OCI-LY7 (cell line): ENCODE data around the gene PARD3.

ENCODE experiments used
- CTCF ChIP-seq: fragments of 200-600 bp; sonication (generic); conservative IDR thresholded peaks from 2 replicates; pipeline ENCODE4 v1.5.1; 2014; ENCODE audit warnings: mild to moderate bottlenecking, antibody characterized with exemption, low read length, moderate library complexity, mixed read lengths
- EZH2phosphoT487 ChIP-seq: fragments of 200-600 bp; sonication (generic); IDR thresholded peaks from 2 replicates; pipeline ENCODE4 v1.6.1; 2018; ENCODE audit warnings: low read depth, borderline replicate concordance, mild to moderate bottlenecking, mixed run types, antibody characterized with exemption, low read length, moderate library complexity, mixed read lengths

GRCh38 chr10:34403512-34403911 is 411.6 kb downstream of the PARD3 start:
- TF ChIP-seq CTCF (no peak), EZH2phosphoT487 (no peak)
